Measurements from ENCODE around the gene PHTF2.
"Not testable (repeated sequence)": the region's sequence is repeated elsewhere in the genome, so short reads cannot be mapped to it uniquely, and the experiment has no call there.

Gene PHTF2

DNA sequence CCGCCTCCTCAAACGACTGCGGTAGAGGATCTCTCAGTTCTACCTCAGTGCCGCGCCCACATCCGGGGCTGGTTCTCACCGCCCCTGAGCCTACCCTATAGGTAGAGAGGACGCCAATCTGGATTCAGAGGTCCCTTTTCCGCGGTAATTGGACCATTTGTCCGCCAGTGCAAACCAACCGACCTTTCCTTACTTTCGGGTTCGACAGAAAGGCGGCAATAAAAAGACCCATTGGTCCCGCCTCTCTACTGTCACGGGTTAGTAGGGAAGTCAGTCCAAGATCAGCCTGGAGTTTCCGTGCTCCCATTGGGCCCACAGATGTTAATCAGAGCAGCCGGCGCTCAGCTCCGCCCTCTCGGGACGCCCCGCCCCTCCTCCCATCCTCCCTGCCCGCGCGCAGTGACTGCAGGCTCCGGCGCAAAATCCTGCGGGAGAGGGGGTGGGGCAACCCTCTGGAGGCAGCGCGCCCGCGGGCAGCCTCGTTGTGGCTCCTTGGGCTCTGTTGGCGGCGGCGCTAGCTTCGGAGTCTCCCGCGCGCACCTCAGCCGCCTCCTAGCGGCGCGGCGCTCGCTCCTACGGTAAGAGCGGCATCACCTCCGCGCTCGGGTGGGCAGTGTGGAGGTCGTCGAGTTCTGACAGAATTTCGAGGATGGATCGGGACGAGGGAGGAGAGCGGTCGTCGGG, at the start of gene PHTF2, which contains the start of gene TMEM60:
PHTF2 (plus strand) TSS at position 380 of the 684 bp plus-strand sequence.
TMEM60 (minus strand) TSS at position 41 of the 684 bp plus-strand sequence. CDS start 4,061 bp downstream, outside the sequence.
- peak; percentile 85 for DNase-seq (ENCODE audit: low read depth)

DNA sequence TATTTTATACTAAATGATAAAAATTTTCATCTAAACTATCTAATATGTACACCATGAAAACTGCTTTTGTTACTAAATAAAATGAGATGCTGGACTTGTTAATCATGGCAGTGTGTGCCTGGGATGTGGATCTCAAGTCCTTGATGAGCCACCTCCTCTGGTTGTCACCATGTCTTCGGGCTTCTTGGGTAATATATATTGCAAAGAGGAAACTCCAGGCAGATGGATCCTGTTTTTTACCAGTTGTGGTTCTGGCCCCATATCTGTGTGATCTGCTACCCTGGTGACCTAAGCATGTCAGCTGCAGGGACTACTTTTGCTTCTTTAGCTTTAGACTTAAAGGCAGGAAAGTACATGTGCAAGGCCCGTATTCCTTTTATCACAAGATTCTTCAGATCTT, 46.6 kb upstream of the PHTF2 start:
- DNase-seq (ENCODE audit: low read depth) = no peak

DNA sequence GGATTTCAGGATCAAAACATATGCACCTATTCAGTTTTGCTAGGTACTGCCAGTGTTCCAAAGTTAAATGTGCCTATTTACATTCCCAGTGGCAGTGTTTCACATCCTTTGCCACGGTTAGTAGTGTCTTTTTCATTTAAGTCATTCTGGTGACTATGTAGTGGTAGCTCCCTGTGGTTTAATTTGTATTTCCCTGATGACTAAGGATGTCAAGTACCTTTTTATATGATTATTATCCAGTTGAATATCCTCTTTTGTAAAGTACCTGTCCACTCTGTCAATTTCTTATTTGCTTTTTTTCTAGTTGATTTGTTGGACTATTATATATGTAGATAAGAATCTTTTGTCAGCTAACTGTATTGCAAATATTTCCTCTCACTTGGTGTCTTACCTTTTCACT, 45.4 kb upstream of the PHTF2 start:
- DNase-seq (ENCODE audit: low read depth) = no peak

DNA sequence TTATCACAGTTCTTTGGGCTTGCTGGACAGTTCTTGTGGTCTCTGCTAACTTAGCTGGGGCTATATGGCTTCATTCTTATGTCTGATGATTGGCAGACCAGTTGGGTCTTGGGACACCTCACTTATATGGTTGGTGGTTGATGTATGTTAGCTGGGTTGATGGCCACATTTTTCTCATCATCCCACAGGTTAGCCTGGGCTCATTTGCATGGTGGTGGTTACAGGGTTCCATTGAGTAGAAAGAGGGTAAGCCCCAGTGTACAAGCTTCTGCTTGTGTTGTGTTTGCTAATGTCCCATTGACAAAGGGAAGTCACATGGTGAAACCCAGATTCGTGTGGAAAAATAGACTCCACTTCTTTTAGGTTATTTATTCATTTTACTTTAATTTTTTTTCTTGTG, 41.0 kb upstream of the PHTF2 start:
- DNase-seq (ENCODE audit: low read depth) = no peak

DNA sequence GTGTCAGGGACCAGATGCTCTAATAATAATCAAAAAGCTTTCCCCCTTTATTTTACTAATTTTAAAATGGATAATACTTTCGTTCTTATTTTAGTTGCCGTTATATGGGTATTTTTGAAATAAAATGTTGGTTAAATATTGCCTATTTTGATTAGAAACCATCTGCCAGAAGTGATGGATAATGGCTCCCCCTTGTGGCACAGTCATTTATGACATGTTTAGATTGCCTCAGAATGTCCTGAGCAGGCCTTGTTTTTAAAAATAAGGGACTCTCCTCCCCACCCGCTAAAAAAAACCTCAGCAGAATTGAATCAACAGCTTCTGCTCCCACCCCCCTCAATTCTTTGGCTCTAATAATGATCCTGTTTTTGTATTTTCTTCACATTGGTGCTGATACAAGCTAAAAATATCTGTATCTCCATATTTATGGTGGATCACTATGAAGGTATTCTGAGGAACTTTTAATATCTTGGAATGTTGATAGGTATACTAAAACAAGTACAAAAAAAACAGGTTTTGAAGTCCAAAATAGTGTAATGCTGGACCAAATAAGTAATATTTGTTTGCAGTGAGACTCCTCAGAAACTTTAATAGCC, 39.2 kb upstream of the PHTF2 start:
- DNase-seq (ENCODE audit: low read depth) = peak; percentile 29

DNA sequence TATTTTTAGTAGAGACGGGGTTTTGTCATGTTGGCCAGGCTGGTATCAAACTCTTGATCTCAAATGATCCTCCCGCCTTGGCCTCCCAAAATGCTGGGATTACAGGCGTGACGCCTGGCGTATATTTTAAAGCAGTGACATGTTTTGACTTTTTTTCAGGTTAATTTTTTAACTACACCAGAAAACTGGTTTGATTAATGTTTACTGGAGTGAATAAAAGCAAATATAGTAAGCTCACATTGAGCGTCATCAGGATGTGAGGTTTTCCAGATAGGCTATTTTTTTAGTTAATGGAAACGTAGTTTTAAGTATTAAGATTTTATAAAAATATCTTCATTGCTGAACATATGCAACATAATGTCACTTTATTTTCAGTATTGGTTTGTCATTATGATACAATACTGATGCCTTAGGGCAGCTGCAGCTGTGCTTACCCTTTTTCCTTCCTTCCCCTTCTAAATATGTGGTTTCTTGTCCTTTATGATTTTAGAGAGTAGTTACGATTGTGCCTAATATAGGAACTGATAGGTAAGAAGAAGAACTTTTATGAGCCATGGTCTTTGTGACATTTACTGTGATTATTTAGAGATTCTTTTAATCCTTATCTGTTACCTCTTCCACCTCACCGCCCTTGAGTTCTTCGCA, 37.6 kb upstream of the PHTF2 start:
- DNase-seq (ENCODE audit: low read depth) = no peak

DNA sequence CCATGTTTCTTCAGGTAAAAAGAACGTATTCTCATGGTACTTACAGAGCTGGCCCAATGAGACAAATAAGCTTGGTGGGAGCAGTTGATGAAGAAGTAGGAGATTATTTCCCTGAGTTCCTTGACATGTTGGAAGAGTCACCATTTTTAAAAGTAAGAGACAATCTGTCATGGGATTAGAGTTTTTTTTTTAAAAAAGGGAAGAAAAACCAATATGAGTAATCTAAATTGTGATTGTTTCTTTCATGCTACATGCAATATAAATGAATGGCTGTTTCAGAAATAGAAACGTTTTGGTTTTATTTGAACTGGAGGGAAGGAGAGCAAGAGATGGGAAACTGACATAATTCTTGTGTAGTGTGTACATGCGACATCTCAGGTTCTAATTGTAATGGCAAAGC, 33.1 kb upstream of the PHTF2 start:
- no peak for DNase-seq (ENCODE audit: low read depth)

DNA sequence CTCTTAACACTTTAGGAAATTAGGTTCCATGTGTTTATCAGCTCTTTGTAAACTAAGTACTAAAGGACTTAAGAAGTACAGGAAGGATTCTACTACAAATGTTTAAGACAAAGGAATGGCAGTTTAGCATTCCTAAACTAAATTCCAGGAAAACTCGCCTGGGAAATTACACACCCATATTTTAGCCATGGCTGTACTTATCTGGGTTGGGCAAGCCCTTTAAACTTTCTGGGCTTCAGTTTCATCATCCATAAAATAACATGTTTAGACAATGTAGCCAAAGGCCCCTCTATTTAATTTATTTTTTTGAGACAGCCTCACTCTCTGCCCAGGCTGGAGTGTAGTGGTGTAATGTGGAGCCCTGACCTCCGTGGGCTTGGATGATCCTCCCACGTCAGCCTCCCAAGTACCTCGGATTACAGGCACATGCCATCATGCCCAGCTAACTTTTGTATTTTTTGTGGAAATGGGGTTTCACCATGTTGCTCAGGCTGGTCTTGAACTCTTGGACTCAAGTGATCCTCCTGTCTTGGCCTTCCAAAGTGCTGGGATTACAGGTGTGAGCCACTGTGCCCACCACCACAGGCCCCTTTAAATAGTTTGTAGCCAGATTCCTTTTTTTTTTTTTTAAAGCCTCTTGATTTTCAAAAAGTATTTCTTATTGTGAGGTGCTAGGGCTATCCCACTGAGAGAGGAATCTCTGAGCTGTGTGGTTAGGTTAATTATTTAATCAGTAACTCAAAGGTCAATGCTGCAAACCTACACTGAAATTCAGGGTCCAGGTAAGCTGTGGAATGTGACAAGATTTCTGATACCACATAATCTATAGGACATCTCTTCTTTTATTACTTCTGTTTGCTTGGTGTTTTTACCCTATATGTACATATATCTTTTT, 32.4 kb upstream of the PHTF2 start:
- no peak for DNase-seq (ENCODE audit: low read depth)

DNA sequence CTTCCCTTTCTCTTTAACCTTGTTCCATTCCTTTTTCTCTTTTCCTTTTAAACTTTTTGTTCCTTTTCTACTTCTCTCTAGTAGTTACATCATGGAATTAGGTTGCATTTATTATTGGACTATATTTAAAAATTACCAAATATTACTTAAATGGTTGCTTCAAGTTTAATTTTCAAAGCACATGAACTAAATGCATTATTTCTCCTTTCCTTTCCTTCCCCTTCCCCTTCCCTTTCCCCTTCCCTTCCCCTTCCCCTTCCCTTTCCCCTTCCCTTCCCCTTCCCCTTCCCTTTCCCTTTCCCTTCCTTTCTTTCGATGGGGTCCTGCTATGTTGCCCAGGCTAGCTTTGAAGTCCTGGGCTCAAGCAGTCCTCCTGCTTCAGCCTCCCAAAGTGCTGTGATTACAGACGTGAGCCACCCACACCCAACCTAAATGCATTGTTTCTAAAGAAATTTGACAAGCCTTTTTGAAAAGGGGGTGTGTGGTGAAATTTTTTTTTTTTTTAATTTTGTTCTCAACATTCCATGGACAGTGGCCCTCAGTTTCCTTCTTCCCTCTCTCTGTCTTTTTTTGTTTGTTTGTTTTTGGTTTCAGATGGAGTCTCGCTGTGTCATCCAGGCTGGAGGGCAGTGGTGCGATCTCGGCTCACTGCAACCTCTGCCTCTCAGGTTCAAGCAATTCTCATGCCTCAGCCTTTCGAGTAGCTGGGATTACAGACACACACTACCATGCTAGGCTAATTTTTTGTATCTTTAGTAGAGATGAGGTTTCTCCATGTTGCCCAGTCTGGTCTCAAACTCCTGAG, 31.6 kb upstream of the PHTF2 start:
- no peak for DNase-seq (ENCODE audit: low read depth)

DNA sequence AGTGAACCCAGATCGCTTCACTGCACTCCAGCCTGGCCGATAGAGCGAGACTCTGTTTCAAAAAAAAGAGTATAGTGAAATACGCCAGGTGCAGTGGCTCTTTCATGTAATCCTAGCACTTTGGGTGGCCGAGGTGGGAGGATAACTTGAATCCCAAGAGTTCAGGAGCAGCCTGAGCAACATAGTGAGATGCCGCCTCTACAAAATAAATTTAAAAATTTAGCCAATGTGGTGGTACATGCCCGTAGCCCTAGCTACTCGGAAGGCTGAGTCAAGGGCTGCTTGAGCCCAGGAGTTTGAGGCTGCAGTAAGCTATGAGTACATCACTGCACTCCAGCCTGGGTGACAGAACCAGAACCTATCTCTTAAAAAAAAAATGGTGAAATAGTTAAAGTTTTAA, 28.3 kb upstream of the PHTF2 start:
- DNase-seq (ENCODE audit: low read depth) = no peak

DNA sequence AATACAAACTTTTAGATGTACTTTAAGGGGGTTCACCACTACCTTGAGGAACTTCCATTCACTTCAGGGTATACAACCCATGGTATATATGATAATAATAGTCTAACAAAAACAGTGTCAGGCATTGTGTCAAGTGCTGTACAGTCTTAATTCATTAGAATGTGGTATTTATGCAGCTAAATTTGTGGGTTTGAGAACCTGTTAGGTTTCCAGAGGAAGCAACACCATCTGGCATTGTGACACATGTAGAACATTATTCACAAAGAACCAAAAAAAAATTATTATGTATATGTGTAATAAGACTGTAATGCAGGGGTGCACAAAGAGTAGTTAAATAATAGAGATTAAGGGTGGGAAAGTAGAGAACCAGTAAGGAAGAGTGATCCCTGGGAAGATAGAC, 26.7 kb upstream of the PHTF2 start:
- no peak for DNase-seq (ENCODE audit: low read depth)

DNA sequence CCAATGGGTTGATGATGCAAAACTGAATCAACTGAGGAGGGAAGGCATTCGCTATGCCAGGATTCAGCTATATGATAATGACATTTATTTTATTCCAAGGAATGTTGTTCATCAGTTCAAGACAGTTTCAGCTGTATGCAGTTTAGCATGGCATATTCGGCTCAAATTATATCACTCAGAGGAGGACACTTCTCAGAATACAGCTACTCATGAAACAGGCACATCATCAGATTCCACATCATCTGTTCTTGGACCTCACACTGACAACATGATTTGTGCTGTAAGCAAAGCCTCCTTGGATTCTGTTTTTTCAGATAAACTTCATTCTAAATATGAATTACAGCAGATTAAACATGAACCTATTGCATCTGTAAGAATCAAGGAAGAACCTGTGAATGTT, 20.0 kb upstream of the PHTF2 start:
- no peak for DNase-seq (ENCODE audit: low read depth)

DNA sequence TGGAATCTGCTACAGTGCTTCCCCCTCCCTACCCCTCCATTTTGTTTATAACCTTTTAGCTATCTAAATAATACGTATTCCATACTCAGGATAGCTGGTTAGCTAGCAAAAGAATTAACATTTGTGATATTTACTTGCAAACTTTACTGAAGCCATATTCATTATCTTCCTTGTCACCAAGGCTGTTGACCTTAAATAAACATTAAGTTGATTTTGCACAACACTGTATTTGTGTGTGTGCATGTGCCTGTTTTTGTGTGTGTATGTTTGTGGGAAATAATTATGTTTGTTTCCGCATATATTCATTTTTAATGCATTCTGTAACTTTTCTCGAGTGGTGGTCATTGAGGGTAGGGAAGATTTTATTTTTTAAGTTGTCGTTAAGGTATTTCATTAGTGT, 16.2 kb upstream of the PHTF2 start:
- DNase-seq (ENCODE audit: low read depth) = no peak

DNA sequence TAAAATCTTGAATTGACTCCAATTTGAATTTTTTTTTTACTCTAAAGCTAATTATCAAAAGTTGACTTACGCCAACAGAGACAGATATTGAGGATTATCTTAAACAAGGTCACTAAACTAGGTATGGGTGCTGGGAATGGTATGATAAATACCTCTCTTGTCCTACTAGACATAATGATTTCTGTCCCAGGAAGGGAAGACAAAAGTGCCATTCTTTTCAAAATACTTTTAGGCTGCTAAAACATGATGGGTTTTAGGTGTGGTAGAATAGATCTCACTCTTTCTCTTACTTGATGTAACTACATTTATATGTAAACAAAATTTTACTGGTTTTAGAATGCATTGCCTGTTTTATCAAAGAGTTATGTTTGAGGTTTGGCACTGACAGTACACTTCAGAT, 15.5 kb upstream of the PHTF2 start:
- no peak for DNase-seq (ENCODE audit: low read depth)

DNA sequence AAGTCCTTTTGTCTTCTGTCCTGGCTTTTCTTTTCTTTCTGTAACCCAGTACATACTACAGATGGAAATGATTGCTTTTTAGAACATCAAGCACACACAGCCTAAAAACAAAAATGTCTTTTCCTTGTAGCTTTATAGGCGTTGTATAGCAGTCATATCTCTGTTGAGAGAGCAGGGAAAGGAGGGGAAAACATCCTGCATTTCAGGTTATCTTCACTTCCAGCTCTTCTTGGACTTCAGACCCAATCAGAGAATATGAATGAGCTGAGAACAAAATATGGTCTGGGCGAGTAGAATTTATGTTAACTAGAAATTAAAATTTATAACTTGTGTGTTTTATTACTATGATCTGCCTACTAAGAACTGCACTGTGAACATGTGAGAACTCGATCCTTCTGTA, 15.0 kb upstream of the PHTF2 start:
- no peak for DNase-seq (ENCODE audit: low read depth)

DNA sequence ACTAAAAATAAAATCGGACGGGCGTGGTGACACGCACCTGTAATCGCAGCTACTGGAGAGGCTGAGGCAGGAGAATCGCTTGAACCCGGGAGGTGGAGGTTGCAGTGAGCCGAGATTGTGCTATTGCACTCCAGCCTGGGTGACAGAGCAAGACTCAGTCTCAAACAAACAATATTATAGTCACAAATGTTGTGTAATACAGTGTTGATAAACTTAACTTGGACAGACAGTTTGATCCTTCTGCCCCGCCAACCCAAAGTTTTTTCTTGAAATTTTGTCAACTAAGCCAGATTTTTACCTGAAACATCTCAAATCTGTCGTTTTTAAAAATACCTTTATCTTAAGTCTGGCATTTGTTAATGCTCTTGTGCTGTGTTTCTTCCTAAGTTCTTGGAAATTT, 14.1 kb upstream of the PHTF2 start:
- not testable (repeated sequence) for DNase-seq (ENCODE audit: low read depth)

DNA sequence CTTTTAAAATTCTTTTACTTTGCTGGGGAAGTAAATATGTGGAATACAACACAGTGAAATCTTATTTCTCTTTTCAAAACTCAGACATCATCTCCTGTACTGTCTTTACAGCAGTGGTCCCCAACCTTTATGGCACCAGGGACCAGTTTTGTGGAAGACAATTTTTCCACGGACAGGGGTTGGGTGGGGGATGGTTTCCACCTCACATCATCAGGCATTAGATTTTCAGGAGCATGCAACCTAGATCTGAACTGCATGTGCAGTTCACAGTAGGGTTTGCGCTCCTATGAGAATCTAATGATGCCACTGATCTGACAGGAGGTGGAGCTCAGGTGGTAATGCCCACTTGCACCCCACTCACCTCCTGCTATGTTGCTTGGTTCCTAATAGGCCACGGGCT, 12.6 kb upstream of the PHTF2 start:
- DNase-seq (ENCODE audit: low read depth) = no peak

DNA sequence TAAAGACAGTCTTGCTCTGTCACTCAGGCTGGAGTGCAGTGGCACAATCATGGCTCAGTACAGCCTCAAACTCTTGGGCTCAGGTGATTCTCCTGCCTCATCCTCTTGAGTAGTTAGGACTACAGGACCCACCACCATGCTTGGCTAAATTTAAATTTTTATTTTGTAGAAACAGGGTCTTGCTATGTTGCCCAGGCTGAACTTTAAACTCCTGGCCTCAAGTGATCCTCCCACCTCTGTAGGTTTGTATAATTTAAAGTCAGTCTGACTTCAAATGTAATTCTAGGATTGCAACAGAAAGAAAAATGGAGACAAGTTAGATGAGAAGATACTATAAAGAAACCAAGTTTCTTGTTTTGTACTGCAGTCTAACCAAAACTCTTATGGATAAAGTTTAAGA, 11.8 kb upstream of the PHTF2 start:
- DNase-seq (ENCODE audit: low read depth) = no peak

DNA sequence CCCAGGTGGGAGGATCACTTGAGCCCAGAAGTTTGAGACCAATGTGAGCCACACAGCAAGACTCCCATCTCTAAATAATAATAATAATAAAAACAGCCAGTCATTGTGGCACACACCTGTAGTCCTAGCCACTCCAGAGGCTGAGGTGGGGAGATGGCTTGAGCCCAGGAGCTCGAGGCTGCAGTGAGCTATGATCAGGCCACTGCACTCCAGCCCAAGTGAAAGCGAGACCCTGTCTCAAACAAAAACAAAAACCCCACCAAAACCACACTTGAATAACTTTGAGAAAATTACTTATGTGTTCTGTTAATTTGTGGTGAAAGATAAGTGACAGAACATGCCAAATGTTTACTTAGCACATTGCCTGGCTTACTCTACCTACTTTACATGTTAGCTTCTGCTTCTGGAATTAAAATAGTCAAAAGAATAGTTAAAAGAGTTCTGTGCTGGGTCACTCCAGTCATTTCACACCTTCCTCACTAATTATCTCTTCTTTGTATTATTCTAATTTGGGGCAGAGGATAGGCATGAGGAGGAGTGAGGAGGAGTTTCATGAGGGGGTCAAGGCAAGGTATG, 10.2 kb upstream of the PHTF2 start:
- no peak for DNase-seq (ENCODE audit: low read depth)

DNA sequence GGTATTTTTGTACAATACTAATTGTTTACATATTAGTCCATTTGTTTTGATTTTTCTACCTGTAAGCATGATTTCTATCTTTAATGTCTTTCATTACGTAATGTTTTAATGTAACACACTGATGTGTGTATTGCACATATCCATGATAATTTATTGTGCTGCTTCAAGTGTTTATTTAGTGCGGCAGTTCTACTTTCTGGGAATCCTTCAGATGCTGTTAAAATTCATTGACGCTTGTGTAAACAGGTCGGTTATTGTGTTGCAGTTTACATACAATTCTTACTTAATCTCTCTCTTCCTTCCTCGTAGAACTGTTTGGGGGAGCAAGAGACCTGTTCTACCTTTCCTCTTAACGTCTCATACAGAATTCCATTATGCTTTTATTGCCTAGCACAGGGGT, 7.2 kb upstream of the PHTF2 start:
- no peak for DNase-seq (ENCODE audit: low read depth)

DNA sequence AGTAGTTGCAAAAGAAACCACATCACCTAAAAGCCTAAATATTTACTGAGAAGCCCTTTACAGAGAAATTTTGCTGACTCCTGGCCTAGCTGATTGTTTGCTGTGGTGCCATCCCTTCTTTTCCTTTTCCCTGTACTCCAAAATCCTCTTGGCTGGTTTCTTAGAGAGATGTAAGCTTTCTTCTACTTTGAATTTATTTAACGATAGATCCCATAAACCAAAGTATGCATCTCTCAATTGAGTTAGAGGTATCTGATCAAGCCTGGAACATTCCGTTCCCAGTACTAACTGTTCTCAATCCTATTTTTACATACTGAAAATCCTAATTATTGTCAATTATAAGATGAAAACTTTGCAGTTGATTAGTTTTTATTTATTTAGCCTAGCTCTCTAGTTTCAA, 6.6 kb upstream of the PHTF2 start:
- DNase-seq (ENCODE audit: low read depth) = no peak

Data from activated T-helper 1 cell treated with Interleukin-2 at 50 U/mL for 16 hours (primary cell).